Hepatocyte (in vitro differentiated cells): ENCODE measurements around the gene CYBA.

Experiments
- EZH2 ChIP-seq: fragments of 200-600 bp; sonication (generic); IDR thresholded peaks from 2 replicates; pipeline ENCODE4 v1.6.1; 2016; ENCODE audit warnings: antibody characterized with exemption, mild to moderate bottlenecking, borderline replicate concordance
- TF ChIP-seq, protein P1 (sequence below): fragments of 200-600 bp; sonication (generic); IDR thresholded peaks from 2 replicates; pipeline ENCODE4 v1.5.1; 2016; ENCODE audit warnings: antibody characterized with exemption, mild to moderate bottlenecking; ENCODE audit not compliant: poor library complexity

DNA sequence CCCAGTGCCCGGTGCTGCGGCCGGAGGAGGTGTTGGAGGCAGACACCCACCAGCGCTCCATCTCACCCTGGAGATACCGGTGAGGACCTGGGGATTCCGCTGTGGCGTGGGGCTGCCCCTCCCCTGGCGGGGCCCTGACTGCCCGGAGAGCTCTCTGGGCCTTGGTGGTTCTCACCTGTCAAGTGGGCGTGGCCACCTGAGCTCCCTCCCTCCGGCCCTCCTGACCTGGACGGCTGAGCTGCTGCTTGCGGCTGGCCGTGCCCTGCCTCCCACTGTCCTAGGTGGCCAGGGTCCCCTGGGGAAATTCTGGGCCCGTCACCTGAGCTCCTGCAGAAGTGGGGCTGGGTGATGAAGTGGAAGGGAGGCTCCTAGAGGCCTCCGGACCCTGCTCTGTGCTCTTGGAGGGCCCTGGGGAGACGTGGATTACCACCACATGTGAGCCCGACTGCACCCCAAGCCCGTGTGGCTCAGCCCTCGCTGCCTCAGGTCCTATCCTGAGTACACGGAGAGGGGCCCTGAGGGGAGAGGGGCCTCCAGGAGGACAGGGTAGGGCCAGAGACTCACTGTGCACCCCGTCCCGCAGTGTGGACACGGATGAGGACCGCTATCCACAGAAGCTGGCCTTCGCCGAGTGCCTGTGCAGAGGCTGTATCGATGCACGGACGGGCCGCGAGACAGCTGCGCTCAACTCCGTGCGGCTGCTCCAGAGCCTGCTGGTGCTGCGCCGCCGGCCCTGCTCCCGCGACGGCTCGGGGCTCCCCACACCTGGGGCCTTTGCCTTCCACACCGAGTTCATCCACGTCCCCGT is 11.4 kb downstream of the CYBA start:
- TF ChIP-seq, protein P1, sequence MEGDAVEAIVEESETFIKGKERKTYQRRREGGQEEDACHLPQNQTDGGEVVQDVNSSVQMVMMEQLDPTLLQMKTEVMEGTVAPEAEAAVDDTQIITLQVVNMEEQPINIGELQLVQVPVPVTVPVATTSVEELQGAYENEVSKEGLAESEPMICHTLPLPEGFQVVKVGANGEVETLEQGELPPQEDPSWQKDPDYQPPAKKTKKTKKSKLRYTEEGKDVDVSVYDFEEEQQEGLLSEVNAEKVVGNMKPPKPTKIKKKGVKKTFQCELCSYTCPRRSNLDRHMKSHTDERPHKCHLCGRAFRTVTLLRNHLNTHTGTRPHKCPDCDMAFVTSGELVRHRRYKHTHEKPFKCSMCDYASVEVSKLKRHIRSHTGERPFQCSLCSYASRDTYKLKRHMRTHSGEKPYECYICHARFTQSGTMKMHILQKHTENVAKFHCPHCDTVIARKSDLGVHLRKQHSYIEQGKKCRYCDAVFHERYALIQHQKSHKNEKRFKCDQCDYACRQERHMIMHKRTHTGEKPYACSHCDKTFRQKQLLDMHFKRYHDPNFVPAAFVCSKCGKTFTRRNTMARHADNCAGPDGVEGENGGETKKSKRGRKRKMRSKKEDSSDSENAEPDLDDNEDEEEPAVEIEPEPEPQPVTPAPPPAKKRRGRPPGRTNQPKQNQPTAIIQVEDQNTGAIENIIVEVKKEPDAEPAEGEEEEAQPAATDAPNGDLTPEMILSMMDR, result no peak
- TF ChIP-seq EZH2, result no peak
